Mucosa of descending colon (tissue), 3 donors: Measurements from ENCODE around the gene ADPGK. TPM values are rescaled to one million over a fixed set of nuclear protein-coding genes. Genes with fewer than 3 reads are reported as not detected.
A peak's percentile ranks its signal among the peaks of the same experiment; 100 is the strongest.

ENCODE experiments used
- ATAC-seq: fragments of 200-7000 bp; cut with Tn5 transposase; one replicate; pipeline ENCODE4 v1.9.1; 2020; ENCODE audit warnings: mild to moderate bottlenecking, moderate library complexity
- DNase-seq, 3 donors: peaks; one replicate each; pipeline ENCODE4 v3.0.0-alpha.2; 2020
- H3K36me3 ChIP-seq: fragments of 200-600 bp; one replicate; pipeline ENCODE4 v1.8.0; 2021; ENCODE audit warnings: low read depth, mild to moderate bottlenecking
- H3K4me1 ChIP-seq: fragments of 200-600 bp; one replicate; pipeline ENCODE4 v1.8.0; 2021; ENCODE audit warnings: low read depth, mild to moderate bottlenecking
- H3K4me3 ChIP-seq: fragments of 200-600 bp; one replicate; pipeline ENCODE4 v1.8.0; 2021; ENCODE audit warnings: mild to moderate bottlenecking
- H3K9me3 ChIP-seq: fragments of 200-600 bp; one replicate; pipeline ENCODE4 v1.8.0; 2021; ENCODE audit warnings: mild to moderate bottlenecking
- CTCF ChIP-seq: fragments of 200-600 bp; IDR thresholded peaks from one replicate; pipeline ENCODE4 v1.8.0; 2022; ENCODE audit warnings: antibody characterized with exemption, mild to moderate bottlenecking
- intact Hi-C, 2 donors: fragments of 100-400 bp; cut with DNase I in 1 of 2; cut with micrococcal nuclease in 1 of 2; formaldehyde crosslinking; loops; one replicate each; pipeline versions ENCODE4 v1.11.0 to v1.11.1; 2022; cut with DNase I, micrococcal nuclease
- total RNA-seq, 3 donors: library from RNA; stranded (reverse); fragmentation: NEBNext Ultra II Directional in 2 of 3; extraction: Animal tissue kit (Norgen Biotek cat#: 25700) in 2 of 3; gene quantifications; one replicate each; pipeline versions ENCODE4 v1.2.1 to v1.2.4, GENCODE V29; 2021 to 2023
- donor health status: DM: no; HTN: no; CAD: no; lungs with moderate emphysema.
- donor health status: DM: no; HTN: no; CAD: no.
- donor health status: DM: no; HTN: yes; CAD: no.

ADPGK gene
- total RNA-seq, 3 donors from 2014 or later: 34.9 to 36.4 (median 35.9) TPM

- no peak for TF ChIP-seq CTCF
- Histone ChIP-seq H3K9me3 (no peaks in the 10 kb centered on the region), H3K36me3 (no peaks in the 10 kb centered on the region), H3K4me1 (peaks cover 11% of the 10 kb centered on the region), H3K4me3 (peak overlapping the region; percentile 96)
- intact Hi-C loops: no loop called here
- no peak for DNase-seq
- no peak for ATAC-seq
Observed at GRCh38 chr15:72784456-72784876, 908 bp upstream of the ADPGK start.

- ATAC-seq (peak; percentile 45), DNase-seq (peak in 1 of 3 donors; percentile 31)
- no peak for TF ChIP-seq CTCF
- Histone ChIP-seq H3K36me3 (no peaks in the 10 kb centered on the region), H3K9me3 (no peaks in the 10 kb centered on the region), H3K4me1 (peaks cover 11% of the 10 kb centered on the region), H3K4me3 (peak overlapping the region; percentile 96)
- intact Hi-C loops: no loop called here
Observed at GRCh38 chr15:72783004-72783639, 436 bp downstream of the ADPGK start.

- ATAC-seq (no peak), DNase-seq (no peak)
- intact Hi-C loops: no loop called here
- Histone ChIP-seq H3K9me3 (no peaks in the 10 kb centered on the region), H3K4me3 (peak overlapping the region; percentile 96), H3K4me1 (peaks cover 11% of the 10 kb centered on the region), H3K36me3 (no peaks in the 10 kb centered on the region)
- no peak for TF ChIP-seq CTCF
Observed at GRCh38 chr15:72782274-72783003, 1.1 kb downstream of the ADPGK start.

DNA sequence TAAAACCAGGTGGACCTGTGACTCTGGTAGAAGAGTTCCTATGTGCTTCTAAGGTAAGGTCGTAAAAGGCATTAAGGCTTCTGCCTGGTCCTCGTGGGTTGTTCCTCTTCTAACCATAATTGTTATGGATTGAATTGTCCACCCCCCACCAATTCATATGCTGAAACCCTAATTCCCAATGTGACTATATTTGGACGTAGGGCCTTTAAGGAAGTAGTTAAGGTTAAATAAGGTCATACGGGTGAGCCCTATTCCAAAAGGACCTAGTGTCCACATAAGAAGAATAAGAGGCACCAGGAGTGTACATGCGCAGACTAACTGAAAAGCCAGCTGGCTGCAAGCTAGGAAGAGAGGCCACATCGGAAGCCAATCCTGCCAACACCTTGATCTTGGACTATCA lies 1.9 kb downstream of the ADPGK start:
- Histone ChIP-seq H3K4me1 (peaks cover 11% of the 10 kb centered on the region), H3K4me3 (no peak overlapping the region), H3K9me3 (no peaks in the 10 kb centered on the region), H3K36me3 (no peaks in the 10 kb centered on the region)
- no peak for TF ChIP-seq CTCF
- ATAC-seq (no peak), DNase-seq (no peak)
- intact Hi-C loops: no loop called here

- ATAC-seq (no peak), DNase-seq (no peak)
- intact Hi-C loops: no loop called here
- TF ChIP-seq CTCF: no peak
- Histone ChIP-seq H3K36me3 (no peaks in the 10 kb centered on the region), H3K4me1 (peaks cover 11% of the 10 kb centered on the region), H3K4me3 (no peak overlapping the region), H3K9me3 (no peaks in the 10 kb centered on the region)
Observed at GRCh38 chr15:72778796-72779195, 4.8 kb downstream of the ADPGK start.
